Measurements from ENCODE around the gene DCC. TPM values are rescaled to one million over a fixed set of nuclear protein-coding genes. Genes with fewer than 3 reads are reported as not detected.

Gene DCC
- total and polyA plus RNA-seq, 2 of the 8 experiments (the other 6 are each of a cell fraction or from before 2014, with no cell fraction given): 0.14 to 1.4 TPM

DNA sequence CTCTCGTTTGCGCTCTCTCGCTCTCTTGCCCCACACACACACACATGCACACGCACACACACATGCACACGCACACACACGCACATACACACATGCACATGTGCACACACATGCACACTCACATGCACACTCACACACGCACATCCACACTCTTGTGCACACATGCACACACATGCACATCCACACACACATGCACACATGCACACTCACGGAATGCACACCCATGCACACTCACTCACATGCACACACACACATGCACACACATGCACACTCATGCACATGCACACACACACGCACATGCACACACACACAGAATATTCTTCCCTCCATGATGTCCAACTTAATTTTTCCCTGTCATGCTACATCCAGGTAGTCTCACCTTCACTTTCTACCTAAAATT, 360.1 kb downstream of the DCC start:
- FAIRE-seq: no peak
- CTCF ChIA-PET (ENCODE audit: partially characterized antibody): no interaction called here

More for the DNA sequence above, 360.1 kb downstream of the DCC start:
- WGBS, 2 experiments (ENCODE audit: extremely low coverage in 1 of 2, insufficient coverage in 1 of 2, insufficient read length in 1 of 2, insufficient replicate concordance in 2 of 2, low coverage in 1 of 2, low lambda C conversion rate in 2 of 2, missing lambda C conversion rate in 1 of 2): 91% methylated on average over 9 of the region's 9 CpGs; no CpG with 5 or more reads in 1 of the 2 experiments
- Histone ChIP-seq H3K79me1 (ENCODE audit: low read depth, low read length) (no peaks in the 10 kb centered on the region), H2BK20ac (ENCODE audit: low read length) (no peak overlapping the region), H2AFZ (ENCODE audit: low read length) (no peak overlapping the region), H4K5ac (ENCODE audit: insufficient read length, low read depth, low read length) (no peak overlapping the region), H2BK15ac (ENCODE audit: low read length) (no peak overlapping the region), H3K79me2 (ENCODE audit: control insufficient read depth in 1 of 2, insufficient read depth in 2 of 2, low read length in 2 of 2) (no peaks in the 10 kb centered on the region), H3K27me3 (replicated peaks in 1 of 4; ENCODE audit: control insufficient read depth in 3 of 4, extremely low read depth in 1 of 4, insufficient read depth in 3 of 4, low read length in 3 of 4) (no peaks in the 10 kb centered on the region), H3K56ac (replicated peaks; ENCODE audit: insufficient read length, low read depth, low read length) (no peak overlapping the region), H4K91ac (replicated peaks; ENCODE audit: insufficient read length, low read length) (peak overlapping the region; percentile 51), H4K20me1 (replicated peaks in 1 of 2; ENCODE audit: control insufficient read depth in 1 of 2, insufficient read depth in 2 of 2, low read length in 2 of 2) (peaks cover 0 to 3% of the 10 kb centered on the region in 2 experiments), H2AK5ac (ENCODE audit: low read depth, low read length) (no peak overlapping the region; the same call in 1 of the 2 replicates), H3K18ac (ENCODE audit: extremely low read depth, low read length) (no peak overlapping the region), H3K27ac (ENCODE audit: low read depth, low read length) (no peak overlapping the region), H3K9ac (replicated peaks in 1 of 4; ENCODE audit: extremely low read depth in 1 of 4, low read depth in 3 of 4, low read length in 3 of 4) (peak overlapping the region in 1 of 4 experiments; percentile 34; a peak in 1 of 7 replicates), H3K14ac (ENCODE audit: insufficient read length) (no peak overlapping the region), H3K9me3 (ENCODE audit: insufficient read depth in 2 of 2, low read depth in 1 of 2, low read length in 1 of 2) (no peaks in the 10 kb centered on the region), H3K4me3 (ENCODE audit: extremely low read depth in 1 of 4, insufficient read depth in 2 of 4, low read depth in 3 of 4, low read length in 4 of 4) (no peak overlapping the region), H4K8ac (ENCODE audit: extremely low read depth, insufficient read depth, low read length) (no peak overlapping the region), H3K36me3 (ENCODE audit: control insufficient read depth in 2 of 4, insufficient read depth in 4 of 4, low read length in 3 of 4) (no peaks in the 10 kb centered on the region), H2BK12ac (ENCODE audit: low read depth, low read length) (no peak overlapping the region), H3K4me1 (replicated peaks in 1 of 4; ENCODE audit: control insufficient read depth in 3 of 4, insufficient read depth in 4 of 4, low read length in 3 of 4) (no peaks in the 10 kb centered on the region), H3K4ac (replicated peaks; ENCODE audit: insufficient read length, low read depth, low read length) (no peak overlapping the region), H3K23ac (ENCODE audit: insufficient read length) (no peak overlapping the region), H2BK120ac (replicated peaks; ENCODE audit: low read depth, low read length) (no peak overlapping the region), H3K4me2 (ENCODE audit: insufficient read depth in 1 of 2, low read depth in 2 of 2, low read length in 2 of 2) (no peak overlapping the region), H2BK5ac (ENCODE audit: low read depth, low read length) (no peak overlapping the region), H3K23me2 (ENCODE audit: low read depth, low read length) (no peaks in the 10 kb centered on the region; the same call in 1 of the 2 replicates)
- DNase-seq (ENCODE audit: low read depth in 1 of 2, low spot score in 2 of 2): no peak
- TF ChIP-seq SIRT6 (IDR thresholded peaks at IDR 0.05; ENCODE audit: low read length): no peak
- no peak for TF ChIP-seq CTBP2 (IDR thresholded peaks at IDR 0.05; ENCODE audit: borderline replicate concordance, insufficient read depth, insufficient read length, low read length)
- TF ChIP-seq EZH2 (IDR thresholded peaks at IDR 0.05; ENCODE audit: low read depth, low read length, severe bottlenecking): no peak
- TF ChIP-seq TEAD4 (IDR thresholded peaks at IDR 0.05; ENCODE audit: low read depth, low read length): no peak
- TF ChIP-seq SIN3A (conservative IDR thresholded peaks at IDR 0.05 in 1 of 2, IDR thresholded peaks at IDR 0.05 in 1 of 2; ENCODE audit: low read depth in 1 of 2, low read length in 2 of 2): no peak
- POLR2A ChIA-PET (ENCODE audit: partially characterized antibody): no interaction called here

Data from H1 (cell line).